ENCODE data around the gene ZNF436.

DNA sequence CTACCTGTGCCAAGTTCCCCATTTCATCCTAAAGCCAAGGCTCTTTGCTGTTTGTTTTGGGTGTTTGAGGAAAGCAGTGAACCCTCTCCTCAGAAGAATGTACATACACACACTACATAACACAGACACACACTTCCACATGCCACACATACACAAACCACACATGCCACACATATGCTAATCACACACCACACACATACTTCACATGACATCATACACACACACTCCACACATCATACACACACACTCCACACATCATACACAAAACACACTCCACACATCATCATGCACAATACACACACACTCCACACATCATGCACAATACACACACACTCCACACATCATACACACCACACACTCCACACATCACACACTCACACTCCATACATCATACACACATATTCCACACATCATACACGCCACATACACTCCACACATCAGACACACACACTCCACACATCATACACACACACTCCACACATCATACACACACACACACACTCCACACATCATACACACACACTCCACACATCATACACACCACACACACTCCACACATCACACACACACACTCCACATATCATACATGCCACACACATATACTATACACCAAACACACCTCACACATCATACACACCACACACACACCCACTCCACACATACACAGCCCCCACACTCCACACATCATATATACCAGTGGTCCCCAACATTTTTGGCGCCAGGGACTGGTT lies 22.7 kb upstream of the ZNF436 start:
- TF ChIP-seq, protein P1, sequence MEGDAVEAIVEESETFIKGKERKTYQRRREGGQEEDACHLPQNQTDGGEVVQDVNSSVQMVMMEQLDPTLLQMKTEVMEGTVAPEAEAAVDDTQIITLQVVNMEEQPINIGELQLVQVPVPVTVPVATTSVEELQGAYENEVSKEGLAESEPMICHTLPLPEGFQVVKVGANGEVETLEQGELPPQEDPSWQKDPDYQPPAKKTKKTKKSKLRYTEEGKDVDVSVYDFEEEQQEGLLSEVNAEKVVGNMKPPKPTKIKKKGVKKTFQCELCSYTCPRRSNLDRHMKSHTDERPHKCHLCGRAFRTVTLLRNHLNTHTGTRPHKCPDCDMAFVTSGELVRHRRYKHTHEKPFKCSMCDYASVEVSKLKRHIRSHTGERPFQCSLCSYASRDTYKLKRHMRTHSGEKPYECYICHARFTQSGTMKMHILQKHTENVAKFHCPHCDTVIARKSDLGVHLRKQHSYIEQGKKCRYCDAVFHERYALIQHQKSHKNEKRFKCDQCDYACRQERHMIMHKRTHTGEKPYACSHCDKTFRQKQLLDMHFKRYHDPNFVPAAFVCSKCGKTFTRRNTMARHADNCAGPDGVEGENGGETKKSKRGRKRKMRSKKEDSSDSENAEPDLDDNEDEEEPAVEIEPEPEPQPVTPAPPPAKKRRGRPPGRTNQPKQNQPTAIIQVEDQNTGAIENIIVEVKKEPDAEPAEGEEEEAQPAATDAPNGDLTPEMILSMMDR (IDR thresholded peaks at IDR 0.05): no peak
- TF ChIP-seq POLR2AphosphoS5 (IDR thresholded peaks at IDR 0.05): no peak

Measured in sigmoid colon (tissue), 4 donors.